ENCODE measurements around the gene MSMO1.
"Not testable (repeated sequence)": the region's sequence is repeated elsewhere in the genome, so short reads cannot be mapped to it uniquely, and the experiment has no call there.

The MSMO1 gene

DNA sequence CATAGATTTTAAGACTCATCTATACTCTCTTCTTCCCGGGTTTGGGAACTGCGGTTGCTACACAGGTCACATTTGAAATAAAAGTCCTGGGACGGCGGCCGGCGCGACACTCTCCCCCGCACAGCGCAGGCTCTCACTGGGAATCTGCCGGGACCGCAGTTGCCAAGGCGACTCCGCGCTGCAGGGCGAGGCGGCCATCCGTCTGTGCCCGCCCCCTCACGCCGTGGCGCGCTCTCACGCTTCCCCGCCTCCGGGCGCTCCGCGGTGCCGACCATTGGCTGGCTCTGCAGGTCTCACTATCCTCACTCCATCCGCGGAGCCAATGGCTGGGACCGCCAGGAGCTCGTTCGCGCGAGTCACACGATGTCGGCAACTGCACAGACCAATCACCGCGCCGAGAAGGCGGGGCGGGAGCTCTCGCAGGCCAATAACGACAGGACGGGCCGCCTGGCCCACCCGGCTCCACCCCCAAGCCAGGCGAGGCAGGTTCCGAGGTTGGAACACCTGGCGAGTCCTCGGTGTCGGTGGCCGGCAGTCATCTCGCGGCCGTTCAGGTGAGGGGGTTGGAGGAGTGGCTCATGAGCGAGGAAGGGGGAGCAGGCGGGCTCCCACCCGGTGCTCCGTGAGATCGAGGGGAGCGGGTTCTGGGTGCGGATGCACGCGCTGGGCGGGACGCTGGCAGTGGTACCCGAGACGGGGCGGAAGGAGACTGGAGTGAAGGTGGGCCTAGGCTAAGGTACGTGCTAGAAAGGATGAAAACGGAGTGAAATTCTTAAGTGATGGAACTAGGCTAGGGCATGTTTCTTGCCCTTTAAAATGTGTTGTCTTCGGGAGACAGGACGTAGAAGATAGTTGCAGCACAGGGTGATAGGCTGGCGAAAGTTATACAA lies at the start of gene MSMO1:
Gene MSMO1, plus strand, starts transcription at position 459 of the 890 bp plus-strand sequence. CDS start 5,702 bp downstream, outside the sequence.
- H3K27ac ChIP-seq (ENCODE audit: low read depth, low read length), result peak within 1 kb of the TSS; percentile 85

DNA sequence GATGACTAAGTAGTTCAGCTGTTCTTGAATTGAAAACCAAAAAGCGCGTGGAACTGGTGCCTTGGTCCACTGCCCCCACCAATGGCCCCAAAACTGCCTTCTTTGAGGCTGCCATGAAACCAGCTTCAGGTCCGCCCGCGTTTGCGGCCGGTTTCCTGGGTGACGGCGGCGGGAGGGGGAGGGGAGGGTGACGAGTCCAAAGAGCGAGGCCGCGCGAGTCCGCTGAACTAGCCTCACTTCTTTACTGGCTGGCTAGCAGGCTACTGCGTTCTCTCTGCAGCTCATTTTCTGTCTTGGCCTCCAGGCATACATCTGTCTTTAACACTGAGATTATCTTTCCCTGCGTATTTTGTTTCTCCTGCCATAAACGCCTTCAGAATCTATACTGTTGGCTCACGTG lies 47.9 kb upstream of the MSMO1 start:
- not testable (repeated sequence) for H3K36me3 ChIP-seq (ENCODE audit: control insufficient read depth, insufficient read depth, low read length); H3K27me3 ChIP-seq (ENCODE audit: control insufficient read depth, insufficient read depth, low read length); H3K27ac ChIP-seq (ENCODE audit: low read depth, low read length); H3K4me3 ChIP-seq (ENCODE audit: low read depth, low read length); H3K4me1 ChIP-seq (ENCODE audit: control insufficient read depth, insufficient read depth, low read length); H3K9ac ChIP-seq (ENCODE audit: low read depth, low read length); H3K9me3 ChIP-seq (ENCODE audit: control insufficient read depth, insufficient read depth, low read length)

More for the DNA sequence above, at the start of gene MSMO1:
- H3K9me3 ChIP-seq (ENCODE audit: control insufficient read depth, insufficient read depth, low read length), result no peaks in the 10 kb centered on the region
- peaks cover 22% of the 10 kb centered on the region for H3K4me1 ChIP-seq (ENCODE audit: control insufficient read depth, insufficient read depth, low read length)
- H3K36me3 ChIP-seq (ENCODE audit: control insufficient read depth, insufficient read depth, low read length), result peaks cover 26% of the 10 kb centered on the region
- H3K9ac ChIP-seq (ENCODE audit: low read depth, low read length), result peak within 1 kb of the TSS; percentile 83
- peak within 1 kb of the TSS; percentile 99 for H3K4me3 ChIP-seq (ENCODE audit: low read depth, low read length)
- no peaks in the 10 kb centered on the region for H3K27me3 ChIP-seq (ENCODE audit: control insufficient read depth, insufficient read depth, low read length)

DNA sequence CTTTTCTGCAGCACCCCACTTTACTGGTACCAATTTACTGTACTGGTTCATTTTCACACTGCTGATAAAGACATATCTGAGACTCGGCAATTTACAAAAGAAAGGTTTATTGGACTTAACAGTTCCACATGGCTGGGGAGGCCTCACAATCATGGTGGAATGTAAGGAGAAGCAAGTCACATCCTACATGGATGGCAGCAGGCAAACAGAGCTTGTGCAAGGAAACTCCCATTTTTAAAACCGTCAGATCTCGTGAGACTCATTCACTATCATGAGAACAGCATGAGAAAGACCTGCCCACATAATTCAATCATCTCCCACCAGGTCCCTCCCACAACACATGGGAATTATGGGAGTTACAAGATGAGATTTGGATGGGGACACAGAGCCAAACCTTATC lies 42.8 kb upstream of the MSMO1 start:
- H3K27ac ChIP-seq (ENCODE audit: low read depth, low read length); H3K4me3 ChIP-seq (ENCODE audit: low read depth, low read length); H3K36me3 ChIP-seq (ENCODE audit: control insufficient read depth, insufficient read depth, low read length); H3K9me3 ChIP-seq (ENCODE audit: control insufficient read depth, insufficient read depth, low read length); H3K27me3 ChIP-seq (ENCODE audit: control insufficient read depth, insufficient read depth, low read length); H3K4me1 ChIP-seq (ENCODE audit: control insufficient read depth, insufficient read depth, low read length); H3K9ac ChIP-seq (ENCODE audit: low read depth, low read length): not testable (repeated sequence)

DNA sequence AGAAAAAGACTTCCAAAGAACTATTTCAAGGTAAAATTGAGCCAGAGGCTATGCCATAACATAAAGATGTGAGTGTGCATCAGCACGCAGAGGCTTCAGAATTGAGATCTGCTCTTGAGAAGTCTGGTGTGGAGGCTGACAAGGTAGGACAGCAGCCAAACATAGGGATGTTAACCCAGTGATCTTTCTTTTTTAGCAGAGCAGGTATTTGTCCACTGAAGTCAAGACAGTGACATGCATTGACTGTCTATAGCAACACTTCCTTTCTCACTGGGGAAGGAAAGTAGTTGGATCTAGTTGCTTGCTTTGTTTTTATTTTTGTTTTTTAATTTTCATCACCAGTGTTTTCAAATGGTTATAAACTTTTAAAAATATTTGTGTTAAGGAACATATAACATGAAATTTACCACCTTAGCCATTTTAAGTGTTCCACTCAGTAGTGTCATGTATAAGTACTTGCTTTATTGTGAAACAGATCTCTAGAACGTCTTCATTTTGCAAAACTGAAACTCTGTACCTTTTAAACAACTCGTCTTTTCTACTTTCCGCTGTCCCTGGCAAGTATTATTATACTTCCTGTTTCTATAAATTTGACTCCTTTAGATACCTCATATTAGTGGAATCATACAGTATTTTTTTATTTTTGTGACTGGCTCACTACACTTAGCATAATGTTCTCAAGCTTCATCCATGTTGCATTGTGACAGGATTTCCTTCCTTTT lies 40.7 kb upstream of the MSMO1 start:
- not testable (repeated sequence) for H3K4me3 ChIP-seq (ENCODE audit: low read depth, low read length); H3K36me3 ChIP-seq (ENCODE audit: control insufficient read depth, insufficient read depth, low read length); H3K27me3 ChIP-seq (ENCODE audit: control insufficient read depth, insufficient read depth, low read length); H3K4me1 ChIP-seq (ENCODE audit: control insufficient read depth, insufficient read depth, low read length); H3K9ac ChIP-seq (ENCODE audit: low read depth, low read length); H3K9me3 ChIP-seq (ENCODE audit: control insufficient read depth, insufficient read depth, low read length); H3K27ac ChIP-seq (ENCODE audit: low read depth, low read length)

DNA sequence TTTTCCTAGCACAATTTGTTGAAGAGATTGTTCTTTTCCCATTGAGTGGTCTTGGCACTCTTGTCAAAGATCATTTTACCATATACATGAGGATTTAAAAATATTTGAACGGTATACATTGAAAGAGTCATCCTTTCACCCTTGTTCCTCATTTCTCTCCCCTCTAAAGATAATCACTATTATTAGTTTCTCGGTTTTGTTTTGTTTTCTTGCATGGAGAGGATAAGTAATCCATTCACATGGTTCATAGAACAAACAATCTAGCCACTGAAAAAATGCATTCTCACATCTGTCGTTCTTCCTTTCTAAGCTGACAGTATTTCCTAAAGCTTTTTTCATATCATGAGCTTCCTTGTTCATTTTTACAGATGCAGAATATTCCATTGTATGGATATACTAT lies 39.2 kb upstream of the MSMO1 start:
- H3K27ac ChIP-seq (ENCODE audit: low read depth, low read length), result no peak overlapping the region
- no peak overlapping the region for H3K4me3 ChIP-seq (ENCODE audit: low read depth, low read length)
- no peaks in the 10 kb centered on the region; the same call in 1 of the 2 replicates for H3K9me3 ChIP-seq (ENCODE audit: control insufficient read depth, insufficient read depth, low read length)
- no peaks in the 10 kb centered on the region for H3K27me3 ChIP-seq (ENCODE audit: control insufficient read depth, insufficient read depth, low read length)
- H3K9ac ChIP-seq (ENCODE audit: low read depth, low read length), result no peak overlapping the region
- H3K36me3 ChIP-seq (ENCODE audit: control insufficient read depth, insufficient read depth, low read length), result no peaks in the 10 kb centered on the region
- H3K4me1 ChIP-seq (ENCODE audit: control insufficient read depth, insufficient read depth, low read length), result no peaks in the 10 kb centered on the region

DNA sequence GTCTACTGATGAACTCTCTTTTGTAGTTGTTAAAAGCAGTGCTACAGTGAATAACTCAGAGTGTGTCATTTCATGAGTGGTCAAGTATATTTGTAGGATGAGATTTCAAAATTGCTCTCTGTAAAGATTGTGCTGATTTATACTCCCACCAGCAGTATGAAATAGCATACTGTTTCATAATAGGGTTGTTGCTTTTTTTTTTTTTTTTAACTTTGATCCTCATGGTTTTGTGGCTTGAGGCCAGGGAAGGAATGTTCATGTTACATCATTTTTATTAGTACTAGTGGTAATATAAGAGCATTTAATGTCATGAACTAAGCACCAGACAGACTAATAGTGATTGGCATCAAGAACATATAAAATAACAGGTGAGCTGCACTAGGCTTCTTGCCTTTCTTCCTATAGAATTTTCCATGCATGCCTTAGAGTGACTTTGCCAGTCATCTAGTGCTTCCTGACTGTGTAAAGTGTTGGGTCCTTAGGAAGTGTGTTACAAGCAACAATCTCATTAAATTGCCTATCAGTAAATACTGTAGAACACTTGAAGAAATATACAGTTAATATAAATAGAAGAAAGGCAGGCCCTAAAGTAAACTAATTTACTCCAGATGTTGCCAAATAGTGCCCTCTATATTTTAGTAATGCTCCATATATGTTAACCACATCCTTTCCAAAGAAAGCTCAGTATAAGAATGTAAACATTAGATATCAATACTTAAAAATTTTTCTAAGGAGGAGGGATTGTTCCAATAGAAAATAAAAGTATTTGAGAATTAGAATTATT lies 38.6 kb upstream of the MSMO1 start:
- H3K9ac ChIP-seq (ENCODE audit: low read depth, low read length), result no peak overlapping the region
- H3K4me3 ChIP-seq (ENCODE audit: low read depth, low read length), result no peak overlapping the region
- no peaks in the 10 kb centered on the region for H3K27me3 ChIP-seq (ENCODE audit: control insufficient read depth, insufficient read depth, low read length)
- H3K4me1 ChIP-seq (ENCODE audit: control insufficient read depth, insufficient read depth, low read length), result no peaks in the 10 kb centered on the region
- H3K9me3 ChIP-seq (ENCODE audit: control insufficient read depth, insufficient read depth, low read length), result no peaks in the 10 kb centered on the region
- no peak overlapping the region for H3K27ac ChIP-seq (ENCODE audit: low read depth, low read length)
- no peaks in the 10 kb centered on the region for H3K36me3 ChIP-seq (ENCODE audit: control insufficient read depth, insufficient read depth, low read length)

DNA sequence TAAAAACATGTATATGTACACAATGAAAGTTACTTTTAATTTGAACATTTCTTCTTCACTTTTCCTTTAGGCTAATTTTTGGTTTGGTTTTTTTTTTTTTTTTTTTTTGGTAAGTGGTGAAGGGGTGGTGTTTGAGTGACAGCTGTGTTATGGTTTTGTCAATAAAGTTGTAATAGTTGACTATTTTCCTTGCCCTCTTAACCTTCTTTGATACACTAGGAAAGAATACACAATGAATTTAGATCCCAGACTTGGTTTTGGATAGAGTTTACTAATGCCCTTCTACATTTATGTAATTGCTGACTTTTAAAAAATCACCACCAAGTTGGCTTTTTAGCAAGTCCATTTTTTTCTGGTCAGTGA lies 38.1 kb upstream of the MSMO1 start:
- Histone ChIP-seq H3K27me3 (ENCODE audit: control insufficient read depth, insufficient read depth, low read length) (no peaks in the 10 kb centered on the region), H3K27ac (ENCODE audit: low read depth, low read length) (no peak overlapping the region), H3K9ac (ENCODE audit: low read depth, low read length) (no peak overlapping the region), H3K9me3 (ENCODE audit: control insufficient read depth, insufficient read depth, low read length) (no peaks in the 10 kb centered on the region), H3K36me3 (ENCODE audit: control insufficient read depth, insufficient read depth, low read length) (no peaks in the 10 kb centered on the region; the same call in 1 of the 2 replicates), H3K4me1 (ENCODE audit: control insufficient read depth, insufficient read depth, low read length) (peaks cover 4% of the 10 kb centered on the region; the same call in 1 of the 2 replicates), H3K4me3 (ENCODE audit: low read depth, low read length) (no peak overlapping the region)

DNA sequence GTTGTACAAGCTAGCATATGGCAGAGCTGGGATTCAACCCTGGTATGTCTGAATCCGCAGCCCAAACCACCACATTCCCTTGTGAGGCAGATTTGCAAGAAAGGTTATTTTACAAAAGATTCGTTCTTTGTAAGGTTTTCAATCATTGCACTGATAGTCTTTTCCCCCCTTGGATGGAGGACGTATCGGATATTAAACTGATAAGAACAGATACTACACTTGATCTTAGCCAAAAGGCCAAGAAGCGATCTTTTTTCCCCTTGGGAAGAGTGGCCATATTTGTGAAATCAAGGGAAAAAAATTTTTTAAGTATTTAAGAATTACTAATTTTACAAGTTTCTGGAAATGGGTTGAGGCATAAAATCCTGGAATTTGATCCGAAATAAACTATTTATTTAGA lies 34.4 kb upstream of the MSMO1 start:
- no peak overlapping the region for H3K4me3 ChIP-seq (ENCODE audit: low read depth, low read length)
- no peak overlapping the region for H3K27ac ChIP-seq (ENCODE audit: low read depth, low read length)
- peaks cover 14% of the 10 kb centered on the region; the same call in 1 of the 2 replicates for H3K4me1 ChIP-seq (ENCODE audit: control insufficient read depth, insufficient read depth, low read length)
- H3K9me3 ChIP-seq (ENCODE audit: control insufficient read depth, insufficient read depth, low read length), result no peaks in the 10 kb centered on the region
- H3K27me3 ChIP-seq (ENCODE audit: control insufficient read depth, insufficient read depth, low read length), result no peaks in the 10 kb centered on the region
- peaks cover 7% of the 10 kb centered on the region for H3K36me3 ChIP-seq (ENCODE audit: control insufficient read depth, insufficient read depth, low read length)
- no peak overlapping the region for H3K9ac ChIP-seq (ENCODE audit: low read depth, low read length)

DNA sequence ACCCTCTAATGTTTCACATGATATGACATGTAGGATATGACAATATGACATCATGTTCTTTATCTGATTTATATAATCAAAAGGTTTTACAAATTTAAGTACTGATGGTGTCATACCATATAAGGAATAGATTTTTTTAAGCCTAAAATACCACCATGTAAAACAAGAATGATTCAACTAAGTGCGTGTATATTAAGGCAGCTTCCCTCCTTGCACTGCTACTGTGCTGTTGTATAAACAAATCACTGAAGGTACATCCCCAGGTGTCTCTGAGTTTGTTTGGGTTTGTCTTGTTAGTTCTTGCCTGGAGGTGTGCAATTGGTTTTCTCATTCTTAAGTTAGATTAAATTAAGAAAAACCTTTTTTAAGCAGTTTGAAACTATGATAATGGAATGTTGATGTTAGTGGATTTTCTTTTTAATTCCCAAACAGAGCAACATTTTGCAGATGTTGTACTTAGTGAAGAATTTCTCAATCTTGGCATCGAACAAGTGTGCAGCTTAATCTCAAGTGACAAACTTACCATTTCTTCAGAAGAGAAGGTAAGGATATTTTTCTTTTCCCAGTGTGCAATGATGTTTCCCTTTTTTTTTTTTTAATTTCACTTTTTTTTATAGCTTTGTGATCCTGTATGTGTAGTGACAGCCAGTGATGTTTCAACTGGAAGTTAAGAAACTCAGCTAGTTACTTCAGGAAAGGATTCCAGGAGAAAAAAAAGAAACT lies 33.4 kb upstream of the MSMO1 start:
- Histone ChIP-seq H3K27me3 (ENCODE audit: control insufficient read depth, insufficient read depth, low read length) (no peaks in the 10 kb centered on the region), H3K27ac (ENCODE audit: low read depth, low read length) (no peak overlapping the region), H3K4me1 (ENCODE audit: control insufficient read depth, insufficient read depth, low read length) (peaks cover 14% of the 10 kb centered on the region; the same call in 1 of the 2 replicates), H3K9ac (ENCODE audit: low read depth, low read length) (no peak overlapping the region), H3K36me3 (ENCODE audit: control insufficient read depth, insufficient read depth, low read length) (peaks cover 9% of the 10 kb centered on the region), H3K4me3 (ENCODE audit: low read depth, low read length) (no peak overlapping the region), H3K9me3 (ENCODE audit: control insufficient read depth, insufficient read depth, low read length) (no peaks in the 10 kb centered on the region)

DNA sequence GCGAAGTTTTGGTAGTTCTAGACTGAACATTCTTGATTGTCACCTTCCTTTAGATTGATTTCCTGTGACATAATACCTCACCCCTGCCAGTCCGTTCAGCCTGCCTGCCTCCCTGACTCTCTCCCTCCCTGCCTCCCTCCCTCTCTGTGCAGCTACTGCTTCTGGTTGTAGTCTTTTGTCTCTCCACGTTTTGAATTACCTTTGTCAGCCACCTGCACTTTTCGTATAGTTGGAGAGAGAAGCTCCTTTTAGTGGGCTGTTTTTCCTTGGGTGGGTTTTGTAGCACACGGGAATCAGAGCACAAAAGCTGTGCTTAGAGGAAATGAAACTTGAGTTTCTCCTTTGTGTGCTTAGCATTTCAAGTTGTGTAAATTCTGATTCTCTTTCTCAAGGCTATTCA lies 32.6 kb upstream of the MSMO1 start:
- Histone ChIP-seq H3K27me3 (ENCODE audit: control insufficient read depth, insufficient read depth, low read length) (no peaks in the 10 kb centered on the region), H3K9ac (ENCODE audit: low read depth, low read length) (no peak overlapping the region; the same call in 1 of the 2 replicates), H3K4me3 (ENCODE audit: low read depth, low read length) (no peak overlapping the region), H3K27ac (ENCODE audit: low read depth, low read length) (no peak overlapping the region), H3K4me1 (ENCODE audit: control insufficient read depth, insufficient read depth, low read length) (peaks cover 14% of the 10 kb centered on the region; the same call in 1 of the 2 replicates), H3K36me3 (ENCODE audit: control insufficient read depth, insufficient read depth, low read length) (peaks cover 12% of the 10 kb centered on the region), H3K9me3 (ENCODE audit: control insufficient read depth, insufficient read depth, low read length) (no peaks in the 10 kb centered on the region)
